SK-N-SH treated with all-trans-retinoic acid at 6 μM for 48 hours (cell line): Measurements from ENCODE around the gene ZNF646.

ENCODE experiments used
- ATAC-seq: fragments of 200-7000 bp; cut with Tn5 transposase; 3 replicates; pipeline ENCODE4 v1.9.1; 2020; ENCODE audit warnings: mild to moderate bottlenecking, moderate library complexity
- ARNTL ChIP-seq: fragments of 450-650 bp; formaldehyde crosslinking; IDR thresholded peaks from 2 replicates; pipeline ENCODE4 v1.5.0; 2020; ENCODE audit warnings: low read depth, mild to moderate bottlenecking, moderate library complexity, borderline replicate concordance
- BACH2 ChIP-seq: fragments of 250-450 bp; sonication (Bioruptor Pico); IDR thresholded peaks from 2 replicates; pipeline ENCODE4 v1.9.0; 2021; ENCODE audit warnings: mild to moderate bottlenecking, borderline replicate concordance
- CREB5 ChIP-seq: fragments of 250-450 bp; sonication (Bioruptor Pico); IDR thresholded peaks from 2 replicates; pipeline ENCODE4 v1.5.1; 2020; ENCODE audit warnings: low read depth, mild to moderate bottlenecking, moderate library complexity
- CSRNP3 ChIP-seq: fragments of 250-450 bp; sonication (Bioruptor Pico); IDR thresholded peaks from 2 replicates; pipeline ENCODE4 v1.5.1; 2021; ENCODE audit warnings: mild to moderate bottlenecking, moderate library complexity
- ESRRG ChIP-seq: fragments of 250-450 bp; sonication (Bioruptor Pico); IDR thresholded peaks from 2 replicates; pipeline ENCODE4 v1.6.1; 2021; ENCODE audit warnings: mild to moderate bottlenecking
- GLIS3 ChIP-seq: fragments of 250-450 bp; sonication (Bioruptor Pico); IDR thresholded peaks from 2 replicates; pipeline ENCODE4 v1.5.0; 2020; ENCODE audit warnings: mild to moderate bottlenecking, moderate library complexity
- ISL1 ChIP-seq: fragments of 250-450 bp; sonication (Bioruptor Pico); IDR thresholded peaks from 2 replicates; pipeline ENCODE4 v2.1.2; 2022; ENCODE audit warnings: mild to moderate bottlenecking, moderate library complexity
- OSR1 ChIP-seq: fragments of 250-450 bp; sonication (Bioruptor Pico); IDR thresholded peaks from 2 replicates; pipeline ENCODE4 v1.8.0; 2022; ENCODE audit warnings: moderate library complexity, mild to moderate bottlenecking, inconsistent platforms
- PATZ1 ChIP-seq: fragments of 250-450 bp; sonication (Bioruptor Pico); IDR thresholded peaks from 2 replicates; pipeline ENCODE4 v1.8.0; 2020; ENCODE audit warnings: mild to moderate bottlenecking, moderate library complexity, borderline replicate concordance
- POU6F1 ChIP-seq: fragments of 250-450 bp; sonication (Bioruptor Pico); IDR thresholded peaks from 2 replicates; pipeline ENCODE4 v1.8.0; 2021; ENCODE audit warnings: low read depth, mild to moderate bottlenecking, moderate library complexity, borderline replicate concordance
- PPARA ChIP-seq: fragments of 250-450 bp; sonication (Bioruptor Pico); IDR thresholded peaks from 2 replicates; pipeline ENCODE4 v1.5.0; 2020; ENCODE audit warnings: mild to moderate bottlenecking, borderline replicate concordance
- RARB ChIP-seq: fragments of 250-450 bp; sonication (Bioruptor Pico); IDR thresholded peaks from 2 replicates; pipeline ENCODE4 v1.8.0; 2021; ENCODE audit warnings: mild to moderate bottlenecking, moderate library complexity
- SNAI2 ChIP-seq: fragments of 250-450 bp; sonication (Bioruptor Pico); IDR thresholded peaks from 2 replicates; pipeline ENCODE4 v1.5.0; 2020; ENCODE audit warnings: mild to moderate bottlenecking, moderate library complexity
- TSHZ2 ChIP-seq: fragments of 250-450 bp; sonication (Bioruptor Pico); IDR thresholded peaks from 2 replicates; pipeline ENCODE4 v1.5.0; 2020; ENCODE audit warnings: mild to moderate bottlenecking, moderate library complexity
- ZC3H10 ChIP-seq: fragments of 250-450 bp; sonication (Bioruptor Pico); IDR thresholded peaks from 2 replicates; pipeline ENCODE4 v1.5.1; 2021; ENCODE audit warnings: mild to moderate bottlenecking, moderate library complexity
- ZFP3 ChIP-seq: fragments of 250-450 bp; sonication (Bioruptor Pico); IDR thresholded peaks from 2 replicates; pipeline ENCODE4 v1.5.0; 2020; ENCODE audit warnings: mild to moderate bottlenecking, moderate library complexity
- ZFP30 ChIP-seq: fragments of 450-650 bp; formaldehyde crosslinking; IDR thresholded peaks from 2 replicates; pipeline ENCODE4 v1.5.0; 2022; ENCODE audit warnings: mild to moderate bottlenecking, moderate library complexity
- ZNF565 ChIP-seq: fragments of 450-650 bp; formaldehyde crosslinking; conservative IDR thresholded peaks from 2 replicates; pipeline ENCODE4 v1.5.0; 2020; ENCODE audit warnings: low read depth, mild to moderate bottlenecking, moderate library complexity
- ZNF70 ChIP-seq: fragments of 450-650 bp; formaldehyde crosslinking; IDR thresholded peaks from 2 replicates; pipeline ENCODE4 v1.5.0; 2020; ENCODE audit warnings: mild to moderate bottlenecking, moderate library complexity
- ZNF8 ChIP-seq: fragments of 450-650 bp; formaldehyde crosslinking; IDR thresholded peaks from 2 replicates; pipeline ENCODE4 v1.5.0; 2020; ENCODE audit warnings: mild to moderate bottlenecking, moderate library complexity

The ZNF646 gene

GRCh38 chr16:31110106-31111034, 36.1 kb downstream of the ZNF646 start:
- no peak for ATAC-seq
- TF ChIP-seq ISL1 (no peak), ESRRG (CRISPR knock-in tag) (no peak), SNAI2 (CRISPR knock-in tag) (no peak), OSR1 (no peak), TSHZ2 (no peak), PPARA (CRISPR knock-in tag) (no peak), ZNF70 (CRISPR knock-in tag) (no peak), CREB5 (no peak), ZFP30 (CRISPR knock-in tag) (no peak), CSRNP3 (CRISPR knock-in tag) (no peak), ZNF8 (CRISPR knock-in tag) (no peak), BACH2 (no peak), ZC3H10 (CRISPR knock-in tag) (no peak)

GRCh38 chr16:31111881-31112466, 37.8 kb downstream of the ZNF646 start:
- no peak for ATAC-seq
- no peak for TF ChIP-seq ZFP3
- no peak for TF ChIP-seq ZNF8 (CRISPR knock-in tag)
- no peak for TF ChIP-seq CREB5
- no peak for TF ChIP-seq RARB (CRISPR knock-in tag)
- TF ChIP-seq ZFP30 (CRISPR knock-in tag): no peak
- no peak for TF ChIP-seq SNAI2 (CRISPR knock-in tag)
- no peak for TF ChIP-seq ARNTL (CRISPR knock-in tag)
- TF ChIP-seq PPARA (CRISPR knock-in tag): no peak
- no peak for TF ChIP-seq GLIS3 (CRISPR knock-in tag)
- TF ChIP-seq POU6F1 (CRISPR knock-in tag): no peak
- TF ChIP-seq PATZ1: no peak
- no peak for TF ChIP-seq TSHZ2
- no peak for TF ChIP-seq ZNF565 (CRISPR knock-in tag)
- no peak for TF ChIP-seq ZC3H10 (CRISPR knock-in tag)
- TF ChIP-seq CSRNP3 (CRISPR knock-in tag): no peak
